KOPT-K1 (cell line): ENCODE measurements around the gene KRT15.

Experiments
- H3K27ac ChIP-seq: fragments of 200-600 bp; sonication (generic); 2 replicates; pipeline ENCODE4 v1.5.1; 2016; ENCODE audit warnings: antibody characterized with exemption, mild to moderate bottlenecking, low read depth, low read length; ENCODE audit not compliant: poor library complexity, severe bottlenecking
- H3K36me3 ChIP-seq: fragments of 200-600 bp; sonication (generic); 2 replicates; pipeline ENCODE4 v1.5.1; 2017; ENCODE audit warnings: antibody characterized with exemption, mild to moderate bottlenecking, low read length, moderate library complexity; ENCODE audit not compliant: insufficient read depth
- H3K9me3 ChIP-seq: fragments of 200-600 bp; sonication (generic); 2 replicates; pipeline ENCODE4 v1.5.1; 2017; ENCODE audit warnings: antibody characterized with exemption, low read length, mild to moderate bottlenecking; ENCODE audit not compliant: insufficient read depth, poor library complexity, severe bottlenecking

The KRT15 gene

DNA sequence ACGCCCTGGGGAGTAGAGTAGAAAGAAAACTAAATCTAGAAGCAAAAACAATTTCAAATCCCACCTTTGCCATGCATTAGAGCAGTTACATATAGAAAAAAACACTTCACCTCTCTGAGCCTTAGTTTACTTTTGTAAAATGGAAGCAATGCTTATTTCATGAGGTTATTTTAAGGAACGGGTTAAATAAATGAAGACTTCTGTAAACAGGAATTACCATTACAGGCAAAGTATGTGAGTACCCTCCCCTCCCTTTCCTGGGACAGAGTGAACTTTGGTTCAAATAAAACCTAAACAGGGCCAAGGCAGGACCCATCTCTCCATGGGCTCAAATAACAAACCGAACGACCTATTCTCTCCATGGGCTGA is 4.5 kb upstream of the KRT15 start:
- H3K27ac ChIP-seq, result no peak overlapping the region
- H3K9me3 ChIP-seq, result no peaks in the 10 kb centered on the region
- no peaks in the 10 kb centered on the region for H3K36me3 ChIP-seq

GRCh38 chr17:41522301-41523224 is 3.9 kb upstream of the KRT15 start:
- H3K36me3 ChIP-seq, result no peaks in the 10 kb centered on the region
- no peak overlapping the region for H3K27ac ChIP-seq
- H3K9me3 ChIP-seq, result no peaks in the 10 kb centered on the region

- Histone ChIP-seq H3K9me3 (no peaks in the 10 kb centered on the region), H3K36me3 (no peaks in the 10 kb centered on the region), H3K27ac (no peak overlapping the region)
Observed at GRCh38 chr17:41521574-41522261, 3.0 kb upstream of the KRT15 start.

GRCh38 chr17:41520821-41521521 is 2.3 kb upstream of the KRT15 start:
- Histone ChIP-seq H3K27ac (no peak overlapping the region), H3K9me3 (no peaks in the 10 kb centered on the region), H3K36me3 (no peaks in the 10 kb centered on the region)

DNA sequence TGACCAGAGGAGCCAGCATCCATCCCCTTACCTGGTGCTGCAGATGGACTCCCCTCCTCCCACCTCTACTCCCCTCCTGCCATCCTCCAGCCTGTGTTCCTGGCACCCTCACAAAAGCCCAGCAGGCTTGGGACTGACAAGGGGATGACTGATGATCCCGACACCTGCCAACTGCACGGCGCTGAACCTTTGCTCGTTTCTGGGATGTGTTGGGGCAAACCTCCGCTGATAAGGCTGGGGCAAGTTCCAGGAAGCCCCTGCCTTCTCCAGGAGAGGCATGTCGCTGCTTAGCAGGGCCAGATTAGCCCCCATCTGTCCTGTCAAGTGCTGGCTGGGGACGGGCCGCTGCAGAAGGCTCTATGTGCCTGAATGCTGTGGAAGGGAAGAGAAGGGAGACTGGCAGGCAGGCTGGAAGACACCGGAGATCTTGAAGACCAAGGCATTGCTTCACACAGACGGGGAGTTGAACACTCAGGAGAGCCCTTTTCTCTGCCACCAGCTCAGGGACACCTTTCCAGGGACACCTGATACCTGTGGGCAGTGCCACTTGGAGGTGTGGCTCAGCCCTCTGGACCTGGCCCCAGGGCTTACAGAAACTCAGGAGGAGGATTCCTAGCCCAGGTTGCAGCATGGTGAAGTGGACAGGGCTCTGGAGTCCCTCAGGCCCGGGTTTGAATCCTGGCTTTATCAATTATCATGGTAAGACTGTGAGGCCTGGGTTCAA is 973 bp upstream of the KRT15 start:
- H3K27ac ChIP-seq, result no peak overlapping the region
- no peaks in the 10 kb centered on the region for H3K9me3 ChIP-seq
- no peaks in the 10 kb centered on the region for H3K36me3 ChIP-seq

- Histone ChIP-seq H3K9me3 (no peaks in the 10 kb centered on the region), H3K27ac (no peak overlapping the region)
Observed at GRCh38 chr17:41518031-41518430, 659 bp downstream of the KRT15 start.

DNA sequence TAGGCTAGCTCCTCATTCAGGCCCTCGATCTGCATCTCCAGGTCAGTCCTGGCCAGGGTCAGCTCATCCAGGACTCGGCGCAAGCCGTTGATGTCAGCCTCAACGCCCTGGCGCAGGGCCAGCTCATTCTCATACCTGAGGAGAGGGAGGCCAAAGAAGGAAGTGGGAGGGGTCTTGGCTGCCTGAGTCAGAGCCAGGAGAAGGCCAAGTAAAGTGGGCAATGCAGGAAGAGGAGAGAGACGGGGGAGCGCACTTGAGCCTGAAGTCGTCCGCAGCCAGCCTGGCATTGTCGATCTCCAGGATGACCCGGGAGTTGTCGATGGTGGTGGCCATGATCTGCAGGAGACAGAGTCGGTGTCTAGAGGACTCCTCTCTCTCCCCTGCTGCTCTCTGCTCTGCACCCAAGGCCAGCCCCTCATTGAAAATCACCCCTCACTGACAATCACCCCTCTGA is 1.8 kb downstream of the KRT15 start:
- Histone ChIP-seq H3K9me3 (no peaks in the 10 kb centered on the region), H3K27ac (no peak overlapping the region), H3K36me3 (no peaks in the 10 kb centered on the region)

More at GRCh38 chr17:41518031-41518430, 659 bp downstream of the KRT15 start:
- H3K36me3 ChIP-seq, result no peaks in the 10 kb centered on the region

DNA sequence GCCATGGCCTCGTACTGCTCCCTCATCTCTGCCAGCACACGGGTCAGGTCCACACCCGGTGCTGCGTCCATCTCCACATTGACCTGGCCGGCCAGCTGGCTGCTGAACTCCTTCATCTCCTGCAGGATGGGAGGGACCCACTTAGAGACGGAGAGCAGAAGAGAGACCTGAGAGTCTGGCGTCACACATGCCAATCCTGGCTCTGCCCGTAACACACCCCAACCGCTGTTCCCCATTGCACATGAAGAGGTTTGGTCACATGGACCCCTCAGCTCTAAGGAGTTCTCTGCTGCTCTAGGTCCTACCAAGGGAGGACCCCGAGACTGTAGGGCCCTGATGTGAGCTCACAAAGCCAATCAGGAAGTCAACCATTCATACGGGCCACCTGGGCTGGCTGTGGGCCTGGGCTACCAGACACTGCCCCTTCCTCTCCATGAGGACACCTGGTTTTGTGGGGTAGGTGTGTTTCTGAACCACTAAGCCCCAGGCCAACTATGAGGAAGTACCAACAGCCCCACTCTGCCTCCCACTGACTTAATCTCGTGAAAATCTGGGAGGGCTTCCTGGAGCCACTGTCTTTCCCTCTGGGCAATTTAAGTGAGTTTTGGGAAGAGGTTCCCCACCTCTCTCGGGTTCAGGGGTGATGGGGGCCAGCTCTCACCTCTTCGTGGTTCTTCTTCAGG is 2.4 kb downstream of the KRT15 start:
- no peaks in the 10 kb centered on the region for H3K9me3 ChIP-seq
- H3K36me3 ChIP-seq, result no peaks in the 10 kb centered on the region
- H3K27ac ChIP-seq, result no peak overlapping the region

- no peak overlapping the region for H3K27ac ChIP-seq
- H3K36me3 ChIP-seq, result no peaks in the 10 kb centered on the region
- H3K9me3 ChIP-seq, result no peaks in the 10 kb centered on the region
Observed at GRCh38 chr17:41513168-41513547, 5.5 kb downstream of the KRT15 start.

GRCh38 chr17:41512546-41513167 is 6.0 kb downstream of the KRT15 start:
- H3K36me3 ChIP-seq, result no peaks in the 10 kb centered on the region
- no peak overlapping the region for H3K27ac ChIP-seq
- no peaks in the 10 kb centered on the region for H3K9me3 ChIP-seq

- Histone ChIP-seq H3K27ac (no peak overlapping the region), H3K36me3 (no peaks in the 10 kb centered on the region), H3K9me3 (no peaks in the 10 kb centered on the region)
Observed at GRCh38 chr17:41511716-41512115, 7.0 kb downstream of the KRT15 start.

DNA sequence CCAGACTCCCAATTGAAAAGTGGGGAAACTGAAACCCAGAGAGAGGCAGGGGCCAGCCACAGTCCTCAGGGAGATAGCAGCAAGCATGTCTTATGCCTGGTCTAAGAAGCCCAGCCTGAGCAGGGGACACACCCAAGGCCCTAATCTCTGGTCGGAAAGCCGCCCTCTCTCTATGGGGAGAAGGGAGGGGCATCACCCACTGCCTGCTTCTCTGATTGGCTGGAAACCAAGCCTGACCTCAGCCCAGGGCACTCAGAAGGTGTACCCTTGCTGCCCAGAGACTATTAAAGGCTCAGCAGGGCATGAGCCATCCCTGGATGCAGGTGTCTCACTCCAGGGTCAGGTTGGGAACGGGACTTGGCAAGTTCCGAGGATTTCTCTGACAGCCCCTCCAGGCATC is 7.6 kb downstream of the KRT15 start:
- Histone ChIP-seq H3K27ac (no peak overlapping the region), H3K36me3 (no peaks in the 10 kb centered on the region), H3K9me3 (no peaks in the 10 kb centered on the region)

DNA sequence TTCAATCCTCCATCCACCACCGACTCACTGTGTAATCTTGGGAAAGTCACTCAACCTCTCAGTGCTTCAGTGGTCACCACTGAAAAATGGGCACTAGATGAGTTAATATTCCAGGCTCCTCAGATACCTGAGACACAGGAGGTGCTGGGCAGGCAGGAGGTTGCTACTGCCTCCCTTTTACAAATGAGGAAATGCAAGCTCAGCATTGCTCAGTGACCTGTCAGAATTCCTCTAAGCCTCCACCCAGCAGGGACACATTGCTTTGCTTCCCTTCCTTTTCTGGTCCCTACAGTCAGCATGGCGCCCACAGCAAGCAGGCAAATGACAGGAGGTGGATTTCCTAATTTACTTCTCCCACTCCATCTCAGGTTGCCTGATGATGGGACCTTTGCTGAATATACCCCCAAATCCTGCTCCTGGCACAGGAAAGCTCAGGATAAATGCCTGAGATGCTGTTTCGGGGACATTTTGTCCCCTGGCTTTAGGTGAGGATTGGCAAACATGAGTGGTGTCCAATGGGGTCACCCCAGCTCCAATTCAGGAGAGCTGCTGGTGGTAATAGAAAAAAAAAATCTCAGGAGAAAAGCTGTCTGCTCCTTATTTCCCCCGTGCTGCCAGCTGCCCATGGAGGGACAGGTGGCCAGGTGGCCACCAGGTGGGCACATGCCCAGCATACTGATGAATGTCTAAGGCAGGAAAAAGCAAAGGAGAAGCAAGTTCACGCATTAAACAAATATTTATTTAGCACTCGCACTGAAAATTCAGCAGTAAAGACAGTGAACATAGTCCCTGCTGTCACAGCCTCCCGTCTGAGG is 8.2 kb downstream of the KRT15 start:
- H3K27ac ChIP-seq, result no peak overlapping the region
- H3K9me3 ChIP-seq, result no peaks in the 10 kb centered on the region

More for the DNA sequence above, 8.2 kb downstream of the KRT15 start:
- H3K36me3 ChIP-seq, result no peaks in the 10 kb centered on the region
